Measurements from ENCODE around the gene LINC00305.

LINC00305 gene

DNA sequence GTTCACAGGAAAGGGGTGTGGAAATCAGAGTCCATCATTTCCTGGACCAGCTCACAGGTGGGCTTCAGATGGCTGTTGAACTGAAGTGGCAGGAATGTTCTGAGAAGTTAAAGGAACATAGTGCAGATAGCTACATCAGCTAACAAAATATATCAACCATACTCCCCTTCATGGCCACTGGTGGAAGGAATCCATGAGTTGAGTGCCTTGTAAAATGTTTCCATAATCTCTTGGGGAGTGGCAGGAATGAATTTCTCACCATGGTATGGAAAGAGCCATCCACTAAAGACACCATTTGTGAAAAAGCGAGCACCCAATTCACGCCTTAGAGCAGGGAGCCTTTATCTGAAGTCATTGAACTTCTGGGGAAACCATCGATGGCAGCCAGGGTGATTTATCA lies at the start of gene LINC00305:
Gene LINC00305 (minus strand): TSS at position 101 of the 400 bp plus-strand sequence.
- DNase-seq: no peak

DNA sequence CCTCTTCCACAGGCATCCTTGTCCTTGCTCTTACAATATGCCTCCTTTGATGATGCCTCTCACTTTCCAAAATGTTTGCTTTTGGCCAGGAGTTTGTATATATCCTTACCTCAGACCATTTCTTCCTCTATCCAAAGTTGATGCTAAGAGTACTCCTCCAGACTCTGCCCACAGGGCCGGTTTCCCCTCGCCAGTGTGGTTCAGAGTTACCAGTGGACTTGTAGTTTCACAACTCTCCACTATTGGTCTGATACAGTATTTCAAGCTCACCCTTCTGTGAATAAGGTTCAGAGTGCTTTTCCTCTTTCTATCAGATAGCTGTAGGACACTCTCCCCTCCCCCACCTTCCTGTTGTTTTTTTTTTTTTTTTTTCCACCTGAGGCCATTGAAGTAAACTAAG lies 42.2 kb upstream of the LINC00305 start:
- no peak for DNase-seq

DNA sequence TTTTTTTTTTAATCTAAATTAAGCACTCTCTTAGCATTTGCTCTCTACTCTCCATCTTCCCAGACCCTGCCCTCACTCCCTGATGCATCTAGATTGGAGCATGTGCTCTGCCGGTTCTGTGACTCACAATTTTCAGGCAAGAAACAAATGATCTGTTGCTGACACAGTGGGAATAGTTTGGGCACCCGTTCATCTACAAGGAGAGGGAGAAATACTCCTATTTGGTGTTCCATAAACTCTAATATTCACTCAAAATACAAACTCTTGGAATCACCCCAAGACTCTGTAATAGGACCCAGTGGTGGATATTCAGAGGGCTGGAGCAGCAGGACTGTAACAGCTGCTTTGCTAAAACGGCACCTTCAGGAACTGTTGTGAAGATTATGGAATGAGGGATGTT lies 37.1 kb upstream of the LINC00305 start:
- DNase-seq: no peak

DNA sequence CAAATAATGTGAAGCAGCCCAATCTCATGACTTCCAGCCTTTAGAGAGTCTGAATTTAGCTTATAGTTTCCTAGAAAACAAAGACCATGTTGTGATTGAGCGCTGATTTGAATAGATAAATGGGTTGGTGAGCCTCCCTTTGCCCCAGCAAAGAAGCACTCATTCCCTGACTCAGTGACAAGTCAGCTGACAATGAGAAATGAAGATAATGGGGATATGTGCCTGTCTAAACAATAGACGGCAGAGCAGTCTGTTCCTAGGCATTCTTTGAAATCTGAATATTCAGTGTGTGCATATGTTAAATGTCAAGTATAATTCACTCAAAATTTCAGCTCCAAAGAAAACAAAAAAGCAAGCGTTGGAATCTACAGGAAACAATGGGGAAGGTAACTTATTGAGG lies 34.8 kb upstream of the LINC00305 start:
- no peak for DNase-seq

DNA sequence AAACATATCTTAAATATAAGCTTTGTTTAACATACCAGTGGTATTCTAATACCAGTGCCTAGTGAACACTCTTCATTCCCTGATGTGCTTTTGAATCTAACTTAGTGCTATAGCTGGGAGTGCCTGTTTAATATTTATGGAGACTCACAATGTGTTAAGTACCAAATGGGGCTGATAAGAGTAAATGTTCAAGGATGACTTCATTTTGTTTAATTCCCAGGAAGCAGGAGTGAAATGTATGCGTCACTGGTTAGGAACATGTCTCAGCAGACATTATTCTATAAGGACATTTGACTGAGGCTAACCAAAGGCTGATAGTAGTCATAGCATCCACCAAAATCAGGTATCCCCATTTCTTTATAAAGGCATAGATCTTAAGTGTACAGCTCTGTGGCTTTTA lies 31.7 kb upstream of the LINC00305 start:
- no peak for DNase-seq

DNA sequence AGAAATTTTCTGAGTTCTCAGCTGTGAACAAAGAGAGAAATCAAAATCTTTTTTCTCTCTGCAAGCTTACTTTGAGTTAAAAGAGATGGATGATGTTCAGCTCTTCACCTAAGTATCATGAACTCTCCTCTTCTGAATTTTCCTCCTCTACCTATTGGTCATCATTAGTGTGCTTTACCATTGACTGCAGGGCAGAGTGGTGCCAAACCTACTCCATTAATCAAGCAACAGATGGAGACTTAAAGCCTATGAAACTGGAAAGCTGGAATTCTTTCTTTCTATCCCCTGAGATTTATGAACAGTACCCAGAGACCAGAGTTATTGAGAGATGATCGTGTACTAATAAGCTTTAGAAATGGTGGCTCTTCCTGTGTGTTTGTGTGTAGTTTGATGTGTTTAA lies 31.3 kb upstream of the LINC00305 start:
- no peak for DNase-seq

DNA sequence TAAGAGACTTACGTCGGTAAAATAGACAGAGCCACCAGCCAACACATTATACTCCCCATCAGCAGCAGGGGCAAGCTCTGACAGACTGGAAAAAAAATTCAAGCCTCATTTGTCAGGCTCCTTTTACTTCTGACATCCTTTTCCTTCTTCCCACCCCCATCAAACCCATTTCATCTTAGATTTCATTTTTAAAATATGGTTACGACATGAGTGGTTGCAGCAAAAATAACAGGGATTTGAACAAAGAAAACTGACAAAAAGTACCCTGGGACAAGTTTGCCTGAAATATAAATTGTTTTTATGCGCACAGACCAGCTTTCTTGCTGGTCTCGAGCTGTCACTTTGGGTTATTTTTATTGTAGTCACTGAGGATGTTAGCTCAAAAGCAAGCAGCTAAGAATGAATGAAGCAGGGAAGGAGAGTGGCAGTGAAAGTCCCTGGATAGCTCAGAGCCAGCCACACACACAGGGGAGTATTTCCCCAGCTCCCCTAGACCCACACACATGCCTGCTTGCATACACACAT lies 30.7 kb upstream of the LINC00305 start:
- DNase-seq: no peak

DNA sequence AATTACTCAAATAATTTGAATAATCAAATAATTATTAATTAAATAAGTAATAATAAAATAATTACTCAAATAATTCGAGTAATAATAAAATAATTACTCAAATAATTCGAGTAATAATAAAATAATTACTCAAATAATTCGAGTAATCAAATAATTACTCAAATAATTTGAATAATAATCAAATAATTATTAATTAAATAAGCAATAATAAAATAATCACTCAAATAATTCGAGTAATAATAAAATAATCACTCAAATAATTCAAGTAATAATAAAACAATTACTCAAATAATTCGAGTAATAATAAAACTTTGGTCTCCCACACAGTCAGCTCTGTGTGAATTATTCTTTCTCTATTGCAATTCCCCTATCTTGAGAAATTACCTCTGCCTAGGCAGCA lies 30.0 kb upstream of the LINC00305 start:
- DNase-seq: no peak

DNA sequence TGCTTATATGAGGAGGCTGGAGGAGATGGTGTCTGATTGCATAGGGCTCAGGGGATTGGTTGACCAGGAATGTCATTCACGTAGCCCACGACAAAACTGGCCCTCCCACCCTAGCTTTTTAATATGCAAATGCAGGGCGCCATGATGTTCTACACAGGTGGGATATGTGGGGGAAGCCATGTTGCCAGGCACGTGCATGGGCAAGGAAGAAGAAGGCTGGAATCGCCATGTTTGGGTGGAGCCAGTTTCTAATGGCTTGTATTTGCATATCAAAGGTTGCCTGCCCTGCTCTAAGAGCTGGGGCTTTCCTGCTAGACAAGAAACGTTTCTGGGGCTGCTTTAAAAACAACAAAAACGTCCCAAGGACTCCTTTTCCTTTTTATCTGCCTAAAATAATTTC lies 26.5 kb upstream of the LINC00305 start:
- DNase-seq: no peak

DNA sequence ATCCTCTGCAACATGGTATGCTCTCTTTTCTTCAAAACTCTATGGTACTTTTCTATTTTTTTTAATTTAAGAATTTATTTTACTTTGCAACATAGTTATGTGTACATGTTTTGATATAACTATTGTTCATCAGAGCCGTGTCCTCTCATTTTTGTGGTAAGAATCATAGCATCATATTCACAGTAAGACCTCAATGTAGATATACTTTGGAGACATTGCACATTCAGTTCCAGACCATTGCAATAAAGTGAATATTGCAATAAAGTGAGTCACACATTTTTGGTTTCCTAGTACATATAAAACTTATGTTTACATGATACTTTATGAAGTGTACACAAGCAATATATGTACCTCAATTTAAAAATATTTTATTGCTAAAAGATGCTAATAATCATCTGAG lies 22.7 kb upstream of the LINC00305 start:
- DNase-seq: no peak

DNA sequence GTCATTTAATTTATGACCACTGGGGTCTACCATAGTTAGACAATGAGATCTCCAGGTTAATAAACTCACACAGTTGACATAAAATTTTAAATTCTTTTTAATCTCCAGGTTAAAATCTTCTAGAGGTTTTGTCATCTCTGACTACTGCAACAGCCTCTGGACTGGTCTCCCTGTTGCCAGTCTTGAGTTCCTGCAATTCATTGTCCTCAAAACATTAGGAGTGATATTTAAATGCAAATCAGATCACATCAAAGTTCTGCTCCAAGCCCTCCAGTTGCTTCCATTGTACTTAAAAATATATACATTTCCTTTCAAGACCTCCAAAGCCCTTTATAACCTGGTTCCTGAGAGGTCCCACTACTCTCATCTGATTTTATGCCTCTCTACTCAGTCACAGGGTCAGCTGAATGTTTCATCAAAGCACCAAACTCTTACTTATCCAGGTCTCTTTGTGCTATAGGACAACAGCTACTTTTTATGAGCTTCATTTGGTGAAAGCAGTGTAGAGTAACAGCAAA lies 18.6 kb upstream of the LINC00305 start:
- no peak for DNase-seq

DNA sequence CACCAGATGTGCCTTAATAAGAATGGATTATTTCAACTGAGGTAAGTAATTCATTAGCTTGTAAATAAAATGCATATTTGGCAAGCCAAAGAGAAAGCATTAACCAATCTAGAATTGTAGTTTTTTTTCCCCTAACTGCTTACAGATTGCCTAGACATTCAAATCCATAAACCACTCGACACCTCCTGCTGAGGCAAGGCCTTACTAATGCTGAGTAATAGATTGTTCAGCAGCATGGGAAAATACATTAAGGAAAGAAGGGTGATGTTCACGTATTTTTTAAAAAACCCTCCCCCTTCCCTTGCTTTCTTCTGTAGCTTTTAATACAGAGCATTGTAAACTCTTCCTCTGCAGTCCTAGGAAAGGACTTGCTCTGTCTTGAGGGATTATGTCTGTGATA lies 17.0 kb upstream of the LINC00305 start:
- DNase-seq: no peak

DNA sequence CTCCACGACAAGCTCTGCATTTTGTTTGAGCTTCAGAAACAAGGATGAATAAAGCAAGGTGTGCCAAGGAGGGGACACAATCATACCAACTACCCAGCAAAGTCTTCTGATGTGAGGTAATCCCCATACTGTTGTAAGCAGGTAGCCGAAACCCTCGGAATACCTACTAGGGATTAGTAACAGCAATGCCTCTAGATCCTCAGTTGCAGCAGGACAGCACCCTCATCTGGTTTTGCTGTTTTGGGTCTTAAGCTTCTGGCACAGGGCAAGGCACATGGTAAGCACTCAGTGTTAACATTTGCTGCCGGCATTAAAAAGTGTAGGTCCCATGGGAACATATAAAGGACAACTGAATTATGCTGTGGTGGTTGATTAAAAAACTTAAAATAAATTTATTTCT lies 16.0 kb upstream of the LINC00305 start:
- no peak for DNase-seq

DNA sequence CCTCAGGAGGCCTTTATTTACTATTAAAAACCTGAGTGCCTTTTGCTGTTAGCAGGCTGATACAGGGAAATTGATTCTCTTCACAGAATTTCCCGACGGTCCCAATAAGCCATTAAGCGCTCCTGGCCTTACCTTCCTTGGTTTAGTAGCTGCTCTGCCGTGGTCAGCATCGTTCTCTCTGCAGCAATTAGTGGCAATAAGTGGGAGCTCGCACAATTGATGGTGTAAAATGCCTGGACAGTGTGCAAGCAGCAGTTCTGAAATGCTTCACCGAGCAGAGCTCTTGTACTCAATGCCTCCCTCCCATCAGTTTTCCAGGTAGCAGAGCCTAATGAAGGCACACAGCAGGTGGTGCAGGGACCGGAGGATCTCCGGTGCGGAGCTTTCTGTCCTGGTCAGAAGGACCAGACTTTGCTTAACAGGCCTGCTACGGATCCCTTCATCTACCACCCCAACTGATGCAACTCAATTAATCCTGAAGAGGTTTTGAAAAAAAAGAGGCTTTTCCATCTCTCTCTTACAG lies 1.1 kb upstream of the LINC00305 start:
- DNase-seq: no peak

DNA sequence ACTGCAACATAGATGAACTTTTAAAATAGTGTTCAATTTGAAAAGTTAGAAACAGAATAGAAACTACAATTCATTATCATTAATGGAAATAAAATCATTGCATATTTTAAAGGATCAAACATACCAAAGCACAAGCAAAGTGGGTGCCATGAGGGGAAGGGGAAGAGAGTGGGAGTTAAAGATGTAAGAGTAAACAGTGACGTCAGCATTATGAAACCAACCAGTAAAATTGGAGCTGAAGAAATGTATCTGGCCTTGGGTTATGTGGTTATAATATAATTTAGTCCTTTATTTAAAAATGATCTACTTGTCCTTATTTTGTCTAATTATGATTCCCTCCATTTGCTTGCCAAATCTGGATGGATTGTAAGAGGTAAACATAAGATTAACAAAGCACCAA lies 6.0 kb downstream of the LINC00305 start:
- no peak for DNase-seq

DNA sequence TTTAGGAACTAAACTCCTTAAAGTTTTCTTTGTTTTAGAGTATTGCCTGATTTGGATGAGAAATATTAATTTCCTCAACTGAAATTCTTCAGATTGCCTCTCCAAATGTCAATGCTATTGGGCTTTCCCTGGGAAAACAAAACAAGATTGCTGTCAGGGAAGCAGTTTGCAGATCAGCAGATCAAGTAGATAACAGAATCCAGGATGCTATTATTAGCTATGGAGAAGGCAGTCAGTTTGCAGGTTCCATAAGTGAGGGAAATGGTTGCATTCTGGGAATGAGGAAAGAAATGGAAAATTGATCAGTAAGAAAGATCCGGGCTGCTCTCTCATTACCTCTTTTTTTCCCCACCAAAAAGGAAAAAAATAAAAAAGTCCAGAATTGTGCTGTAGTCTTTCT lies 11.0 kb downstream of the LINC00305 start:
- DNase-seq: no peak

DNA sequence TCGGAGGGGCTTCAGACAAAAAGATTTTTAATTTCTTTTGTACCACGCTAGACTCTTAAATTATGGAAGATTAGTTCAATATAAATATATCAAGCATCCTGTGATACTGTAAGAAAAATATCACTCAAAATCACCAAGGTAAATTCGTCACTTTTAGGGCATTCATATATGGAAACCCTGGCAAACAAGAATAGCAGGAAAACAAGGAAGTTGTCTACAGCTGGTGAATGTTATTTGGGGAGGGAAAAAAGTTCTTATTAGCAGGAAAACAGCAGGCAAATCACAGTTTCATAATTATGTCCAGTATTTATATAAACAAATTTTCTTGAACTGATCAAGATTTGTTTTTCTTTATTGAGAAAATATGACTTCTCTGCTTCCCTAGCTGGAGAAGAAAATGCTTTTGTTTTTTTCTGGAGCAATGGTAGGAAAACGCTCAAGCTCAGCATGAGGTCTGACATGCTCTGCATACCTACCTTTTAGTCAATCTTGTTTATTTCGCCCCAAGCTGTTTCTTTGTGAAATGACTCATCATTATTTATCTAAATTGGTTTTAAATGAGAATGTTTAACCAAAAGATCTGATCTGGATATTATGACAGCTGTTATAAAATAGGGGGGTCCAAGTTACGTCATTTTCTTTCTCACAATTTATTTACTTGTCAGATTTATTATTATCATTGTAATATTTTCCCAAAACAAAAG lies 14.7 kb downstream of the LINC00305 start:
- DNase-seq: no peak

DNA sequence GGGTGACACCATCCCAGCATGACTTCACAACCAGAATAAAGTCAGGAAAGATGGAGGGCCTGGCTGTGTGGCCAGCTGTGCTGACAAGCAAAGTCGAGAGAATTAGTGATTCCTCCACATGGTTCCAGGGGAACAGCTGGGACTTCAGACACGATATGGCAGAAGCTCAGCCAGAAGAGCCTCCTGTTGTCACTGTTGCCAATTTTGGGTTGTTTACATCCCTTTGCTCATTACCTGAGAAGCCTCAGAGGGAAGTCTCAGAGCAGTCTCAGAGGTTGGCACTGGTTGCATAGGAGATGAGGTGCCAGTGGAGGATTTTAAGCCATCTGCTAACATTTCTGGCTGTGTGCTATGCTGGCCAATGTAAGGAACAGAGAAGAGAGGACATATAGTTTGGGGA lies 16.0 kb downstream of the LINC00305 start:
- DNase-seq: no peak

DNA sequence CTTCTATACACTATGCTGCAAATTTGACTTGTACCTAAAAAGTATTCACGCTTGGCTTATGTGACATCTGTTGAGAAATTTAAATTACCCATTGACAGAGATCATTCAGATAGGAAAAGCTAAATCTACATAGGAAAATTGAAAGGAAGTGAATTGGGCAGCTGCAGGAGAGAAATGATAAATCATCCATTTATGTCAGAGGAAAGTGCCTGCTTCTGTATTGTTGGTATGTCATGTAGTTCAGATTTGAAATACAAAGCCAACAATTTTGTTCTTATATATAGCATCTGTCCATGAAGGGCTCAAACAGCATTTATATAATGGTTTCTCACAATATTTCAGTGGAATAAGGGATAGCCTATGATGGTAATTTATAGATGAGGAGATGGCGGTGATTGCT lies 17.6 kb downstream of the LINC00305 start:
- no peak for DNase-seq

DNA sequence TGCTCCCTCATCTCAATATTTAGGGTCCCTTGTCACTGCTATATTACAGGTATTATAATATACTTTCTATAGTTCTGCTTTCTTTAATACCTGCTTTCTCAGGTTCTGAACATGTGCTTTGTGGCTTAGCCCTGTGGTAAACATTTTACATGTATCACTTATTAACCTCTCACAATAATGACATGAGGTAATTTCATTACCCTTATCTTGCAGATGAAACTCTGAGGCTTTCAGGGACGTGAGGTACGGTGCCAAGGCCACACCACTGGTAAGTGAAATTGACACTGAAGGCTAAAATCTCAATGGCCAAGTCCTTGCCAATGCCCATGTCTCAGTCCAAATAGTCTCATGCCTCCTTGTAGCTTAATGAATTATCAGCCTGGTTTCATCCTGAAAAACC lies 21.7 kb downstream of the LINC00305 start:
- DNase-seq: no peak

DNA sequence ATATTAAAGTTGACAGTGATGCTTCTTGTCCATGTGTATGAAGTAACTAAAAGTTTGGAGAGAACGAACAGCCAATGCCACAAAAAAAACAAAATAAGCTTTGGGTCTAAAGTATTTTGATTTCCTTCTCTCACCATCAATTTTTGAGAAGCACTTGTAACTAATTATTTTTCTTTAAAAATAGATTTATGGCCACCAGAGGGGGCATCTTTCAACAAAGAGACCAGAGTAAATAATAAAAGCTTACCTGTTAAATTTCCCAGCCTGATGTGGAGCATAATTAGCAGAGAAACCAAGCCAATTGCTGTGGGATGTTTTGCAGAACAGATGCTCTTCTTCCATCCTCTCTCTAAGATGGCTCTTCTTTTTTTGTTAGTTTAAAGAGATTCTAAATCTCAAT lies 29.0 kb downstream of the LINC00305 start:
- DNase-seq: no peak

DNA sequence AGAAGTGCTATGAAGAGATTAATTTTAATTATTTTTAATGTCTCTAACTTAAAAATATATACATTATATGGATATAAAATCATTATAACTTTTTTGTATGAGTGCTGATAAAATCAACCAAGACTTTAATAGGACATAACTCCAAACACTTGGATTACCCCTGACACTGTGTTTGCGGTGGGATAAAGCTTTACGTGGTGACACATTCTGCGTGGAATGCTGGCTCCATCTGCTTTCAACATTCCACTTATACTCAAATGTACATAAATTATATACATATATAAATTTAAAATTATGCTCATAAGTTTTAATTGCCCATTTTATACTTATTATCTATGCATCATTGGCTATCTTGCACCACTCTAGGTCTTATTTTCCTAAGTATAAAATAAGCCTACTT lies 30.5 kb downstream of the LINC00305 start:
- DNase-seq: no peak

DNA sequence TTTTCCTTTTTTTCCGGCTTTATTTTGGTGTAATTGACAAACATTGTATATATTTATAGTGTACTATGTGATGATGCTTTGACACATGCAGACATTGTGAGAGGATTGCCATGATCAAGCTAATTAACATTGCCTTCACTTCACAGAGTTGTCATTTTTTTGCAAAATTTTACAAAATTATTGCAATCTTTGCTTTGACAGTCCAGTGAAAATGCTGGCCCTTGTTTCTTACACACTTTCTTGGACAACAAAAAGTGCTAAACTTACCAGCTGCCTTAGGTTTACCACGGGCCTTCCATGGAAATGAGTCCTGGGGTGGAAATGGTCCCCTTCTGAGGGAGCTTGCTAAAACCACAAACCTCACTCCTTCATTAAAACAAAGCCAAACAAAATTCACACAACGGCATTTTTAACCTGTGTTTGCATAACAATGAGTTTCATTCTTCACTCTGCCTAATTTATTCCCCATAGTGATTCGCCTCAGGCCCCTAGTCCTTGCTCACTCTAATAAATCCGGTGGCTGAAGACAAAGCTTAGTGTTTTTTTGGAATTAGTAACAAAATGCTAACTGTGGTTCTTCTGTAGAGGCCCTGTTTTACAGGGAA lies 32.2 kb downstream of the LINC00305 start:
- DNase-seq: no peak

DNA sequence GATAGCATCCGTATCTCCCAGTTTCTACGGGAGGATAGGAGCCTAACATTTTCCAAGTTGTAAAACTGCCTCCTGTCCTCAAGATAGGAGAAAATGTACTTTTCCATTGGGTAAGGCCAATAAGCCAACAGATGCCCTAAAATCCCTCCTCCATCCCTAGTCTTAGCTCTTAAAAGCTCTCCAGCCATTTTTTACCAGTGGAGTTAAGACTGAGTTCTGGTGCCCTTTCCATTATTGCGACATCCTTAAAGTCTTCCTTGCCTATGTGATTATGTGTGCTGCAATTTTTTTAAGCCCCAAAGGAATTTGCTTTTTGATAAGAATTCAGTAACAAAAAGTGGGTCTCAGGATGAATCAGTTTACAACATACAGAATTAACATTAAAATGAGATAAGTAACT lies 33.0 kb downstream of the LINC00305 start:
- DNase-seq: no peak
